HG02798 (cell line): ENCODE results near the gene MLPH.
"Not testable (repeated sequence)": the region's sequence is repeated elsewhere in the genome, so short reads cannot be mapped to it uniquely, and the experiment has no call there.

ENCODE experiments used
- ATAC-seq: cut with Tn5 transposase; IDR thresholded peaks from one replicate; pipeline ENCODE4 v1.9.1; 2021; ENCODE audit warnings: mild to moderate bottlenecking; ENCODE audit not compliant: unreplicated experiment, poor library complexity

Gene MLPH

DNA sequence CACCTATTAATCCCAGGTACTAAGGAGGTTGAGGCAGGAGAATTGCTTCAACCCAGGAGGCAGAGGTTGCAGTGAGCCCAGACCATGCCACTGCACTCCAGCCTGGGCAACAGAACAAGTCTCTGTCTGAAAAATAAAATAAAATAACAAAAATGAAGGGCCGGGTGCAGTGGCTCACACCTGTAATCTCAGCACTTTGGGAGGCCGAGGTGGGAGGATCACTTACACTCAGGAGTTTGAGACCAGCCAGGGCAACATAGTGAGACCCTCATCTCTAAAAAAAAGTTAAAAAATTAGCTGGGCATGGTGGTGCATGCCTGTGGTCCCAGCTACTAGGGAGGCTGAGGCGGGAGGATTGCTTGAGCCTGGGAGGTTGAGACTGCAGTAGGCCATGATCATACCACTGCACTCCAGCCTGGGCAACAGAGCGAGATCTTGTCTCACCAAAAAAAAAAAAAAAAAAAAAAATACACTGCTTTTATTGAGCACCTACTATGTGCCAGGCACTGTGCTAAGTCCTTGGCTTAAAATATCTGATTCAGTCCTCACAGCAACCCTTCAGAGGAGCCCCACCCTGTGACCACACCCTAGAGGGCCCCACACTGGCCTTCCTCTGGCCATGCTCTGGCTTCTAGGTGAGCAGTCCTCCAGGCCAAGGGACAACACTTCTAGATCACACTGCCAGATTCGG is 108.9 kb downstream of the MLPH start:
- not testable (repeated sequence) for ATAC-seq

GRCh38 chr2:237596520-237597195 is 109.6 kb downstream of the MLPH start:
- ATAC-seq: no peak

DNA sequence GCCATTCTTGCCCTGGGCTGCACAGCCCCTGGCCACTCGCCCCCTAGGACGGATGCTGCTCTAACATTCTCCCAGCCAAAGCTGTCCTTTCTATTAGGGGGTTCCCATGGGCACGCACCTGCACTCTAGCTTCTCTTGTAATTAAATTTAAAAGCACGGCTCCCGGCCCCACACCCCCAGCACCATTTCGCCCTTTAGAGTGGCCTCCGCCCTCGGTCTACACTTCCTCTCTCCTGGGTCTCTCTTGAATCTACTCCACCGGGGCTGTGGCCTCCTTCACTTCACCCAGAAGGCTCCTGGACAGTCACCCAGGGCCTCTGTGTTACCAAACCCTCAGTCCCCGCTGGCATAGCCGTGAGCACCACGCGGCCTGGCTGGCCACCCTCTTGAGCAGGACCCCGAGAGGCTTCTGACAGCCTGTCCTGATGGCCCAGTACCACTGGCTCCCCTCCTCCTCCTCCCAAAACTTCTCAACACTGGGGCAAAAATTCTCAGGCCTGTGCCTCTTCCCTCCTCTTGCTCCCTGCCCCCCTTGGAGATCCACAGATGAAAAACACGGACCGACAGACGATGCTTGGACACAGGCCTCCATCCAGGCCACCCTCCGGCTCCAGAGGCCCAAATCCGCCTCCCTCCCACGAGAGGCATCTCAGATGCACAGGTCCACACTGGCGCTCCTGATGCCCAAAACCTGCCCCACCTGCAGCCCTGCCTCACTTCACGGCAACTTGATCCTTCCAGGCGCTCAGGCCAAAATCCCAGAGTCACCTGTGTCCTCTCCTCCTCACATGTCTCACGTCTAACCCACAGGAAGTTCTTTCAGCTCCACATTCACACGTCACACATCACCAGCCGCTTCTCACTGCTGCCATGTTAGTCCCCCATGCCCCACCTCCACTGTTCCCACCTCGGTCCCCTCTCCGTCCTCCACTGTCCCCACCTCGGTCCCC is 110.4 kb downstream of the MLPH start:
- no peak for ATAC-seq

DNA sequence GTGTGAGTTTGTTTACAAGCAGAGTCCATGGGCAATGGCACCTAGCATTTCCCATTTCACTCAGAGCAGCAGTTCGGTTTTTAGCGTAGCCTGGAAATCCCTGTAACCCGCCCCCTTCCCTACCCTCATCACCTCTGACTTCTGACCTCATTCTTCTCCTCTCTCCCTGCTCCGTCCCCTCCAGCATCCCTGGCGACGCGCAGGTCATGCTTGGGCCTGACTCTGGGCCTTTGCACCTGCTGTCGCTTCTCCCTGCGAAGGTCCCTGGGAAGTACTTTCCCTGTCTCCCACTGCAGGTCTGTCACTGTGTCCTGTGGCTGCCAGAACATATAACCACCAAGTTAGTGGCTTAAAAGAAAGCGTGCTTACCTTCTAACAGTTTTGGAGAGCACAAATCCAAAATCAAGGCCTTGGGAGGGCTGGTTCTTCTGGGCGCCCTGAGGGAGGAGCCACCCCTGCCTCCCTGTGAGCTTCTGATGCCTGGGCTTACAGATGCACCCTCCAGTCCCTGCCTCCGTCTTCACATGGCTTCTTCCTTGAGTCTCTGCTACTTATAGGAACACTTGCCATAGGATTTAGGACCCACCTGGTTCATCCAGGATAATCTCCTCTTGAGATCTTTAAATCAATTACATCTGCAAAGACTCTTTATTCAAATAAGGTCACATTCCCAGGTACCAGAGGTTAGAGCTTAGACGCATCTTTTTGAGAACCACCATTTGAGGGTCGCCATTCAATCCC is 111.6 kb downstream of the MLPH start:
- ATAC-seq: no peak

DNA sequence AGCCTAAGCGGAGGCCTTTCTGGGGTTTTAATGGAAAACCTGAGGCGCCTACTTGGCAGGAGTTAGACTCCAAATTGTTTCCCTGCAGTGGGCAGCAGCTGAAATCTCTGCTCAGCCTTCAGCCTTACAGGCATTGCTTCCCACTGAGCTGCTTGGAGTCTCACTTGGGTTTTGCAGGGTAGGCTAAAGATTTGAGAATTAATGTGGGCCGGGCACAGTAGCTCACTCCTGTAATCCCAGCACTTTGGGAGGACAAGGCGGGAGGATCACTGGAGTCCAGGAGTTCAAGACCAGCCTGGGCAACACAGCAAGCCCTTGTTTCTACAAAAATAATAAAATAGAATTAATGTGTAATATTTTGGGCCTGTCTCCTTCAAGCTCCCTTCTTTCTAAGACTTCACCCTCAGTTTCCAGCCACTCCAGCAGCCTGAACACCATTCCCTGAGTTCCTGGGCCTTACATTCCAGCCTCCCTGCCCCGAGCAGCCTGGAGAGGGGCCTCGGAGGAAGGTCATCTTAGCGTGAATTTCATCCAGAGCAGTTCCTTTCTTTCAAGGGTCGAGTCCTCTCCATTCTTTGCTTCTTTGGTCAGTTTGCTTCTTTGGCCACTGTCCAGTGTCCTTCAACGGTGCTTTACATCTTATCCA is 112.5 kb downstream of the MLPH start:
- no peak for ATAC-seq

DNA sequence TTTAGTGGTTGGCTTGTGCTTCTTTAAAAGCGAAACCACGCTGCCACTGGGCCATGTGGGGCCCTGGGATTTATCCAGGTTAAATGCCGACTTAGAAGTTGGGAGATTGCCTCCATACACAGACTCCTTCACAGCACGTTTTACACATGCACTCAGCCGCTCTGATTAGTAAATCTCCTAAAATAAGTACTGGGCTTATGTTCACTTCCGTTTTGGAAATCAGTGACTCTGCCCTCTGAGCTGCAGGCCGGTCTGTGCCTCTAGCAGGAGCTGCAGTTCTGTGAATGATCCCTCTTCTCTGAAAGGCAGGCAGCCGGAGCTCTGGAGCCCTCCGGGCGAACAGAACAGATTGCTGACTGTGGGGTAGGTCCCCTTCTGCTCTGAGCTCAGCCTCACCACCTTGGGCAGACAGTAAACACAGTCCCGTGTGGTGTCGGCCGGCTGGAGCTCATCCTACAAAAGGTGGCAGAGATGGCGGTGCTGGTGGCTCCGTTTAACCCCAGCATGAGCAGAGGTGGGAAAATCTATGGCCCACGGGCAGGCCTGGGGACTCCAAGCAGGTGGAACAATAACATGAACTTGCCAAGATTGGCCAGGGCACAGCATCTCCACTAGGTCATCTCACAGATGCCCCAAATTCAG is 113.3 kb downstream of the MLPH start:
- no peak for ATAC-seq

GRCh38 chr2:237601453-237602116 is 114.5 kb downstream of the MLPH start:
- no peak for ATAC-seq

DNA sequence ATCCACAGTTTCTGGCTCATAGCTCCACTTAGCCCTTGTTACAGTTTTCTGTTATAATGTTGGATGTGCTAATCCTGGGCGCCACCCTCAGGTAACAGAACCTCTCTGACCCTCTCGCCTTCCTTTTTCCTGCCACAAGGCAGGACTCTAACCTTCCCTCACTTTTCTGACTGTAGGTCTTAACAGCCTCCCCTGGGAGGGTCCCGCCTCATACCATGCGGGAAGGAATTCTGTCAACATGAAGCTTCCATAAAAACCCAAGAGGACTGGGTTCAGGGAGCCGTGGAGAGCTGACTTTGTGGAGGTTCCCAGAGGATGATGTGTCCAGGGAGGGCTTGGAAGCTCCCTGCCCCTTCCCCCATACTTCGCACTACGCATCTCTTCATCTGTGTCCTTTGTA is 115.4 kb downstream of the MLPH start:
- ATAC-seq: no peak

DNA sequence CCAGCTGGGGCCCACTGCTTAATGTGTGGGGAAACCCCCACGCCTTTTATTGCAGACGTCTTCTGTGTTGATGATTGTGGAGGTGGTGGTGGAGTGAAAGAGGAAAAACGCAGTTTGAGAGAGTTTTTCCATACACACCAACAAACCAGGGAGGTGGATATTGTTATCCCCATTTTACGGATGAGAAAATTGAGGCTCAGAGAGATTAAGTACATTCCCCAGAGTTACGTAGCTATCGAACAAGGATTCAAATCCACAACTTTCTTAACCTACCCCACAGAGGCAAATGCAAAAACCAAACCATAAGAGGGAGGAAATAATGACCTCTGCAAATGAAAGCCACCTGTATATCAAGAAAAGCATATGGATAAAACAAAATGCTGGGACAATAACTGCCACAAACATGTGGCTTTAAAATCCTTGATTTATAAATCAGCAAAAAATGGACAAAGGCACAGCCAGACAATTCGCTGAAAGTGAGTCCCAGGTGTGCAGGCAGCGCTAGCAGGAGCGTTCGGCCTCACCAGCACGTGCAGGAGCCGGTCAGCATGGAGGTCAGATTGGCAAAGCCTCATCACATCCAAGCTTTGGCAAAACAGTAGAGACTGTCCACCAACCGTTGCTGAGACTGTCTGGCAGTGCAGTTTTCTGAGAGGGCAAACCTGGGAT is 116.1 kb downstream of the MLPH start:
- no peak for ATAC-seq

DNA sequence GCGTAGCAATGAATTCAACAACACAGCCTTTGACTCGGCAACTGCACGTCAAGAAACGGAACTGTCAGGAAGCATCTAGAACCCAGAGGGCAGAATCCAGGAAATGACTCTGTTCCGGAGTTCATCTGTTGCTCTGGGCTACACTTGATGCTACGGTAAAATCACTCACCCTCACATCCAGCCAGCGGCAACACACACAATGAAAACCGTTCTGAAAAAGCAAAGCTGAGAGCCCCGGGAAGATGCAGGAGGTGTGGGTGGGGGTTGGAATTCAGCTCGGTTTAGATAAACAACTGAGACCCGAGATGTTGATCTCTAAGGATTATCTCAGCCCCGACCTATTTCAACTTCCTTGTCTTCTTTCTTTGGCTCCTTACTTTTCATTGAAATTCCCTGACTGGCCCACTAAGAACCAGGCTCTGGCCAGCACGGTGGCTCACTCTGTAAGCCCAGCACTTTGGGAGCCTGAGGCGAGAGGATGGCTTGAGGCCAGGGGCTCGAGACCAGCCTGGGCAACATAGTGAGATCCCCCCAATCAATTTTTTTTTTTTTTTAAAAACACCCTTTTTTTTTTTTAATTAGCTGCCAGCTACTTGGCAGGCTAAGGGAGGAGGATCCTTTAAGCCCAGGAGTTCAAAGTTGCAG is 116.8 kb downstream of the MLPH start:
- no peak for ATAC-seq

- no peak for ATAC-seq
Observed at GRCh38 chr2:237604391-237604790, 117.3 kb downstream of the MLPH start.
